ENCODE data around the gene TBP. TPM values are rescaled to one million over a fixed set of nuclear protein-coding genes. Genes with fewer than 3 reads are reported as not detected.

TBP gene
- polyA plus RNA-seq, 2 of the 4 experiments (the other 2 are of a cell fraction) = 12.3 to 19.9 TPM

- ChIA-PET CTCF (interaction anchor here (0.6 to 4.8 kb wide), 32 partner anchors 9 to 1675 kb away, joined by 3 to 39 read pairs (median 4); no protein-coding TSS in a partner anchor), POLR2A (no interaction called here)
- TF ChIP-seq CTCF (IDR thresholded peaks at IDR 0.05) (peak; percentile 72), RAD21 (conservative IDR thresholded peaks at IDR 0.05 in 1 of 2, IDR thresholded peaks at IDR 0.05 in 1 of 2) (peak; percentile 78 to 81), E2F6 (IDR thresholded peaks at IDR 0.05; ENCODE audit: borderline replicate concordance, low read depth) (no peak), SMC3 (IDR thresholded peaks at IDR 0.05) (peak; percentile 64)
- DNase-seq (ENCODE audit: low read depth in 1 of 2, low spot score in 1 of 2) (peak; percentile 57 to 67), ATAC-seq (peak; percentile 81 to 95), FAIRE-seq (no peak)
- H3K4me3 ChIP-seq = no peak overlapping the region
- 38% methylated on average over 5 of the region's 5 CpGs for WGBS (ENCODE audit: missing lambda C conversion rate)
- H3K4me1 ChIP-seq = no peaks in the 10 kb centered on the region
- no peak overlapping the region for H3K27ac ChIP-seq
- no peaks in the 10 kb centered on the region for H3K9me3 ChIP-seq
- H3K4me2 ChIP-seq = no peak overlapping the region
Measured at GRCh38 chr6:170529839-170530469, 24.2 kb upstream of the TBP start.

GRCh38 chr6:170532867-170533488, 21.2 kb upstream of the TBP start:
- Histone ChIP-seq H3K4me2 (no peak overlapping the region), H3K27ac (no peak overlapping the region), H3K4me1 (no peaks in the 10 kb centered on the region), H3K9me3 (no peaks in the 10 kb centered on the region), H3K4me3 (no peak overlapping the region)
- FAIRE-seq (no peak), DNase-seq (ENCODE audit: low read depth in 1 of 2, low spot score in 1 of 2) (no peak), ATAC-seq (no peak)
- ChIA-PET POLR2A (no interaction called here), CTCF (interaction anchor here (0.6 to 1.7 kb wide), 5 partner anchors 701 to 1639 kb away, joined by 3 to 4 read pairs (median 3); no protein-coding TSS in a partner anchor)
- TF ChIP-seq ZC3H11A (IDR thresholded peaks at IDR 0.05) (no peak), POLR2AphosphoS2 (conservative IDR thresholded peaks at IDR 0.05; ENCODE audit: low read length) (no peak), CTCF (IDR thresholded peaks at IDR 0.05) (no peak), JUN (IDR thresholded peaks at IDR 0.05) (no peak), CBX8 (IDR thresholded peaks at IDR 0.05) (no peak), CBX2 (IDR thresholded peaks at IDR 0.05; ENCODE audit: borderline replicate concordance, low read depth) (no peak), RNF2 (IDR thresholded peaks at IDR 0.05; ENCODE audit: borderline replicate concordance, low read depth) (no peak), PHF8 (IDR thresholded peaks at IDR 0.05; ENCODE audit: borderline replicate concordance, low read depth) (no peak), NR3C1 (IDR thresholded peaks at IDR 0.05) (no peak), FOXS1 (CRISPR knock-in tag; IDR thresholded peaks at IDR 0.05) (no peak), ESRRA (IDR thresholded peaks at IDR 0.05; ENCODE audit: borderline replicate concordance, low read length) (no peak), FOSL2 (IDR thresholded peaks at IDR 0.05) (no peak), FOSL2 (CRISPR knock-in tag; IDR thresholded peaks at IDR 0.05) (no peak)
- WGBS (ENCODE audit: missing lambda C conversion rate) = 95% methylated on average over 7 of the region's 7 CpGs

GRCh38 chr6:170533792-170534191, 20.4 kb upstream of the TBP start:
- no peaks in the 10 kb centered on the region for H3K9me3 ChIP-seq
- no peak for ATAC-seq
- no peak for TF ChIP-seq JUNB (IDR thresholded peaks at IDR 0.05)
- TF ChIP-seq KDM1A (IDR thresholded peaks at IDR 0.05; ENCODE audit: low read depth) = no peak
- no peak for TF ChIP-seq HOXA7 (CRISPR knock-in tag; IDR thresholded peaks at IDR 0.05)
- TF ChIP-seq JUN (IDR thresholded peaks at IDR 0.05) = no peak
- TF ChIP-seq HOXB13 (CRISPR knock-in tag; IDR thresholded peaks at IDR 0.05; ENCODE audit: low read depth) = no peak
- no peak for TF ChIP-seq PBX3 (IDR thresholded peaks at IDR 0.05)
- TF ChIP-seq ATOH8 (CRISPR knock-in tag; IDR thresholded peaks at IDR 0.05; ENCODE audit: low read depth) = no peak
- no peak for TF ChIP-seq RAD21 (conservative IDR thresholded peaks at IDR 0.05 in 1 of 2, IDR thresholded peaks at IDR 0.05 in 1 of 2)
- no peak for TF ChIP-seq E2F6 (IDR thresholded peaks at IDR 0.05; ENCODE audit: borderline replicate concordance, low read depth)
- no peak for TF ChIP-seq TP53 (CRISPR knock-in tag; IDR thresholded peaks at IDR 0.05)
- no peak for TF ChIP-seq TFCP2L1 (CRISPR knock-in tag; IDR thresholded peaks at IDR 0.05)
- no peak for TF ChIP-seq ESRRA (IDR thresholded peaks at IDR 0.05; ENCODE audit: borderline replicate concordance, low read length)
- TF ChIP-seq CEBPB (IDR thresholded peaks at IDR 0.05) = no peak
- no peak for TF ChIP-seq POLR2AphosphoS2 (conservative IDR thresholded peaks at IDR 0.05; ENCODE audit: low read length)
- no peaks in the 10 kb centered on the region for H3K4me1 ChIP-seq
- FAIRE-seq = no peak
- no peak for DNase-seq (ENCODE audit: low read depth in 1 of 2, low spot score in 1 of 2)
- ChIA-PET CTCF (interaction anchor here (1.1 to 1.4 kb wide), 2 partner anchors 744 to 1577 kb away, joined by 3 to 4 read pairs; no protein-coding TSS in a partner anchor), POLR2A (no interaction called here)
- no peak overlapping the region for H3K27ac ChIP-seq
- 96% methylated on average over 2 of the region's 2 CpGs for WGBS (ENCODE audit: missing lambda C conversion rate)
- no peak overlapping the region for H3K4me3 ChIP-seq
- no peak overlapping the region for H3K4me2 ChIP-seq
